Neural cell (in vitro differentiated cells): ENCODE measurements around the gene HACD2. TPM values are rescaled to one million over a fixed set of nuclear protein-coding genes. Genes with fewer than 3 reads are reported as not detected.

Experiments
- H2AFZ ChIP-seq: fragments of 200-600, 300-800 bp; sonication (generic), shearing (Covaris generic); 2 replicates; pipeline ENCODE4 v1.6.0; 2014; ENCODE audit warnings: low read depth, mild to moderate bottlenecking, antibody characterized with exemption, low read length, moderate library complexity
- H3F3A ChIP-seq: fragments of 200-600 bp; shearing (Covaris generic); 2 replicates; pipeline ENCODE4 v1.6.1; 2016; ENCODE audit warnings: mild to moderate bottlenecking, moderate library complexity, mixed read lengths, antibody characterized with exemption, low read length; ENCODE audit not compliant: insufficient read depth, poor library complexity, severe bottlenecking
- H3K27ac ChIP-seq: fragments of 200-600, 300-800 bp; sonication (generic), shearing (Covaris generic); 2 replicates; pipeline ENCODE4 v1.5.1; 2014; ENCODE audit warnings: mild to moderate bottlenecking, low read length, moderate library complexity
- H3K27me3 ChIP-seq: fragments of 300-800, 200-600 bp; sonication (generic), shearing (Covaris generic); 2 replicates; pipeline ENCODE4 v1.6.0; 2014; ENCODE audit warnings: mild to moderate bottlenecking, low read depth, low read length, moderate library complexity; ENCODE audit not compliant: insufficient read depth
- H3K36me3 ChIP-seq: fragments of 300-800, 200-600 bp; sonication (generic), shearing (Covaris generic); 2 replicates; pipeline ENCODE4 v1.5.1; 2014; ENCODE audit warnings: mild to moderate bottlenecking, antibody characterized with exemption, low read length, moderate library complexity; ENCODE audit not compliant: insufficient read depth
- H3K4me2 ChIP-seq: fragments of 300-800, 200-600 bp; sonication (generic), shearing (Covaris generic); 2 replicates; pipeline ENCODE4 v1.6.0; 2014; ENCODE audit warnings: mild to moderate bottlenecking, low read length
- H3K4me3 ChIP-seq: fragments of 300-800, 200-600 bp; sonication (generic), shearing (Covaris generic); 2 replicates; pipeline ENCODE4 v1.5.1; 2014; ENCODE audit warnings: mild to moderate bottlenecking, low read length, moderate library complexity
- H3K79me2 ChIP-seq: fragments of 200-600 bp; shearing (Covaris generic); replicated peaks from 2 replicates; pipeline ENCODE4 v1.6.0; 2014; ENCODE audit warnings: mild to moderate bottlenecking, low read length, moderate library complexity; ENCODE audit not compliant: insufficient read depth
- H3K9ac ChIP-seq: fragments of 300-800, 200-600 bp; sonication (generic), shearing (Covaris generic); 2 replicates; pipeline ENCODE4 v1.6.1; 2016; ENCODE audit warnings: mild to moderate bottlenecking, low read length, mixed read lengths
- H3K9me2 ChIP-seq: fragments of 200-600 bp; shearing (Covaris generic); 2 replicates; pipeline ENCODE4 v1.6.1; 2016; ENCODE audit warnings: mild to moderate bottlenecking, low read length, mixed read lengths; ENCODE audit not compliant: insufficient read depth
- H3K9me3 ChIP-seq: fragments of 200-600, 300-800 bp; sonication (generic), shearing (Covaris generic); 2 replicates; pipeline ENCODE4 v1.6.1; 2016; ENCODE audit warnings: mild to moderate bottlenecking, mixed run types, low read length, moderate library complexity, mixed read lengths
- H4K20me1 ChIP-seq: fragments of 200-600 bp; shearing (Covaris generic); 2 replicates; pipeline ENCODE4 v1.6.1; 2016; ENCODE audit warnings: mild to moderate bottlenecking, mixed run types; ENCODE audit not compliant: insufficient read depth
- CTCF ChIP-seq: fragments of 450-650 bp; IDR thresholded peaks from 2 replicates; pipeline ENCODE4 v1.5.1; 2014; ENCODE audit warnings: antibody characterized with exemption, mild to moderate bottlenecking, moderate library complexity; ENCODE audit not compliant: poor library complexity, severe bottlenecking
- EP300 ChIP-seq: fragments of 450-650 bp; conservative IDR thresholded peaks from 2 replicates; pipeline ENCODE4 v1.6.1; 2014; ENCODE audit warnings: antibody characterized with exemption, mild to moderate bottlenecking, moderate library complexity; ENCODE audit not compliant: poor library complexity, severe bottlenecking
- EZH2 ChIP-seq: fragments of 200-600, 300-800 bp; shearing (Covaris generic), sonication (generic); IDR thresholded peaks from 2 replicates; pipeline ENCODE4 v1.6.1; 2014; ENCODE audit warnings: antibody characterized with exemption, low read length, borderline replicate concordance, mild to moderate bottlenecking; ENCODE audit not compliant: insufficient read depth, poor library complexity, severe bottlenecking
- MXI1 ChIP-seq: fragments of 450-650 bp; conservative IDR thresholded peaks from 2 replicates; pipeline ENCODE4 v1.6.1; 2014; ENCODE audit warnings: antibody characterized with exemption, mild to moderate bottlenecking; ENCODE audit not compliant: poor library complexity, severe bottlenecking
- POLR2AphosphoS5 ChIP-seq: IDR thresholded peaks from 2 replicates; pipeline ENCODE4 v1.6.1; 2012
- RAD21 ChIP-seq: fragments of 450-650 bp; conservative IDR thresholded peaks from 2 replicates; pipeline ENCODE4 v1.6.1; 2014; ENCODE audit warnings: antibody characterized with exemption, mild to moderate bottlenecking, moderate library complexity
- REST ChIP-seq: IDR thresholded peaks from 2 replicates; pipeline ENCODE4 v1.6.1; 2012; ENCODE audit warnings: borderline replicate concordance
- SMC3 ChIP-seq: fragments of 450-650 bp; conservative IDR thresholded peaks from 2 replicates; pipeline ENCODE4 v1.6.1; 2014; ENCODE audit warnings: antibody characterized with exemption, mild to moderate bottlenecking, moderate library complexity; ENCODE audit not compliant: poor library complexity
- TAF1 ChIP-seq: IDR thresholded peaks from 2 replicates; pipeline ENCODE4 v1.6.1; 2012; ENCODE audit warnings: low read depth
- polyA plus RNA-seq: library from polyadenylated mRNA; depleted of rRNA; stranded (reverse); fragments of >200 nt; gene quantifications from 2 replicates; pipeline ENCODE4 v1.2.3, GENCODE V29; 2014

The HACD2 gene
- polyA plus RNA-seq, 1 donor from 2014 or later: 28.0 TPM

GRCh38 chr3:123627673-123628670, 43.1 kb upstream of the HACD2 start:
- Histone ChIP-seq H3K9me2 (no peaks in the 10 kb centered on the region), H3K4me2 (no peak overlapping the region), H2AFZ (no peak overlapping the region), H3K27ac (no peak overlapping the region), H3K9ac (no peak overlapping the region), H3F3A (no peaks in the 10 kb centered on the region), H4K20me1 (no peaks in the 10 kb centered on the region), H3K9me3 (no peaks in the 10 kb centered on the region), H3K27me3 (no peaks in the 10 kb centered on the region), H3K4me3 (no peak overlapping the region), H3K79me2 (no peaks in the 10 kb centered on the region), H3K36me3 (no peaks in the 10 kb centered on the region)
- no peak for TF ChIP-seq SMC3
- no peak for TF ChIP-seq EZH2
- TF ChIP-seq TAF1: no peak
- TF ChIP-seq REST: no peak
- no peak for TF ChIP-seq EP300
- TF ChIP-seq POLR2AphosphoS5: no peak
- no peak for TF ChIP-seq MXI1
- no peak for TF ChIP-seq RAD21

DNA sequence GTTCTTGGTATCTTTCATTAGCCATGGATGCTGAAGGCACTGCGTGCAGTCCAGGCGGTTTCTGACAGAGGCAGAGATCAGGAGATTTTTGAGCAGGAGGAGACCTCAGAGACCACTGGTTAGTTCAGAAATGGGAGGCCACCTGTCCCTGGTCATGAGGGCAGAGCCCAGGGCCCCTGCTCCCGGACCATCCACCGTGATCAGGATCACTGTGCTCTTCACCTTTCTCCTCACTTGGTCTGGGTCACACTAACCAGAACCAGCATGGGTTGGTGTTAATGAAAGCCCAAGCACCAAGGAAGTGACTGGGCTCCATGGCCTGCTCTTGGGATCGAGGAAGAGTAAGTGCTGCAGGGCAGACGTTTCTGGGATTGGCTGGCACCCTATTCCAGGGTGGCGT, 42.0 kb upstream of the HACD2 start:
- Histone ChIP-seq H3F3A (no peaks in the 10 kb centered on the region), H2AFZ (no peak overlapping the region), H3K9me3 (no peaks in the 10 kb centered on the region), H4K20me1 (no peaks in the 10 kb centered on the region), H3K4me2 (no peak overlapping the region), H3K36me3 (no peaks in the 10 kb centered on the region), H3K4me3 (no peak overlapping the region), H3K9me2 (no peaks in the 10 kb centered on the region), H3K27me3 (no peaks in the 10 kb centered on the region), H3K79me2 (no peaks in the 10 kb centered on the region), H3K27ac (no peak overlapping the region), H3K9ac (no peak overlapping the region)
- TF ChIP-seq REST (no peak), EP300 (no peak), CTCF (no peak), POLR2AphosphoS5 (no peak)
